H1 (cell line): ENCODE results near the gene MPZL3. TPM values are rescaled to one million over a fixed set of nuclear protein-coding genes. Genes with fewer than 3 reads are reported as not detected.

Experiments used
- CTCF ChIA-PET: fragments of 300-600 bp; sonication (Branson Sonifier 250); formaldehyde crosslinking; loops from one replicate; lab custom pipeline; 2021; ENCODE audit not compliant: partially characterized antibody; lab: Charles Lee
- POLR2A ChIA-PET: fragments of 300-600 bp; sonication (Branson Sonifier 250); formaldehyde crosslinking; loops from one replicate; lab custom pipeline; 2021; ENCODE audit warnings: inconsistent platforms; ENCODE audit not compliant: partially characterized antibody; lab: Charles Lee
- DNase-seq, 2 experiments: peaks; one replicate each; pipeline versions ENCODE4 v3.0.0 to v3.0.0-alpha.2; 2010 to 2022; ENCODE audit warnings: low spot score in 2 of 2, low read depth in 1 of 2, mixed read lengths in 1 of 2
- FAIRE-seq: peaks from 2 replicates; lab custom pipeline; 2011; peaks lifted over from hg19 to GRCh38; lab: Jason Lieb, UNC
- H2AFZ ChIP-seq: 2 replicates; pipeline ENCODE4 v1.8.1; 2012; ENCODE audit warnings: low read length, inconsistent platforms
- H2AK5ac ChIP-seq: 2 replicates; pipeline ENCODE4 v1.6.1; 2013; ENCODE audit warnings: low read depth, low read length
- H2BK120ac ChIP-seq: replicated peaks from 2 replicates; pipeline ENCODE3; 2013; ENCODE audit warnings: low read depth, low read length, inconsistent platforms
- H2BK12ac ChIP-seq: 2 replicates; pipeline ENCODE4 v1.6.1; 2013; ENCODE audit warnings: low read depth, low read length
- H2BK15ac ChIP-seq: 2 replicates; pipeline ENCODE4 v1.6.1; 2013; ENCODE audit warnings: low read length
- H2BK20ac ChIP-seq: 2 replicates; pipeline ENCODE4 v1.6.1; 2013; ENCODE audit warnings: low read length
- H2BK5ac ChIP-seq: 2 replicates; pipeline ENCODE4 v1.6.1; 2013; ENCODE audit warnings: low read depth, low read length
- H3K14ac ChIP-seq: 2 replicates; pipeline ENCODE4 v1.6.1; 2013; ENCODE audit warnings: inconsistent platforms; ENCODE audit not compliant: insufficient read length
- H3K18ac ChIP-seq: 2 replicates; pipeline ENCODE4 v1.6.1; 2013; ENCODE audit warnings: low read length; ENCODE audit errors: extremely low read depth
- H3K23ac ChIP-seq: 2 replicates; pipeline ENCODE4 v1.6.1; 2013; ENCODE audit warnings: inconsistent platforms; ENCODE audit not compliant: insufficient read length
- H3K23me2 ChIP-seq: 2 replicates; pipeline ENCODE4 v1.6.1; 2013; ENCODE audit warnings: low read depth, low read length
- H3K27ac ChIP-seq: 2 replicates; pipeline ENCODE4 v1.6.1; 2011; ENCODE audit warnings: low read depth, low read length, inconsistent platforms
- H3K27me3 ChIP-seq, 4 experiments: replicated peaks in 1 of 4; 1 replicate in 1 of 4; 2 replicates in 3 of 4; pipeline versions ENCODE4 v1.6.1 to v1.8.1; 2011 to 2013; ENCODE audit warnings: low read length in 3 of 4, mild to moderate bottlenecking in 3 of 4, inconsistent platforms in 2 of 4, mixed read lengths in 2 of 4, moderate library complexity in 1 of 4; ENCODE audit not compliant: control insufficient read depth in 3 of 4, insufficient read depth in 3 of 4; ENCODE audit errors: extremely low read depth in 1 of 4
- H3K36me3 ChIP-seq, 4 experiments: 2 replicates each; pipeline versions ENCODE4 v1.6.1 to v1.8.1; 2011 to 2013; ENCODE audit warnings: mild to moderate bottlenecking in 4 of 4, low read length in 3 of 4, moderate library complexity in 2 of 4, control low read depth in 1 of 4, inconsistent platforms in 1 of 4; ENCODE audit not compliant: insufficient read depth in 4 of 4, control insufficient read depth in 2 of 4
- H3K4ac ChIP-seq: replicated peaks from 2 replicates; pipeline ENCODE3; 2013; ENCODE audit warnings: low read length, low read depth, mixed read lengths, inconsistent platforms; ENCODE audit not compliant: insufficient read length
- H3K4me1 ChIP-seq, 4 experiments: replicated peaks in 1 of 4; 1 replicate in 1 of 4; 2 replicates in 3 of 4; pipeline versions ENCODE4 v1.6.1 to v1.8.1; 2011 to 2013; ENCODE audit warnings: low read length in 3 of 4, inconsistent platforms in 2 of 4, mixed read lengths in 1 of 4; ENCODE audit not compliant: insufficient read depth in 4 of 4, control insufficient read depth in 3 of 4
- H3K4me2 ChIP-seq, 2 experiments: 2 replicates each; pipeline versions ENCODE4 v1.6.1 to v1.8.1; 2011 to 2013; ENCODE audit warnings: low read depth in 2 of 2, low read length in 2 of 2, control low read depth in 1 of 2, inconsistent platforms in 1 of 2, mild to moderate bottlenecking in 1 of 2; ENCODE audit not compliant: insufficient read depth in 1 of 2
- H3K4me3 ChIP-seq, 4 experiments: fragments of 200-600, 300-600 bp in 1 of 4; sonication (generic), shearing (Covaris generic), sonication (Bioruptor Twin) in 1 of 4; 2 replicates each; pipeline versions ENCODE4 v1.5.1 to v1.8.1; 2011 to 2016; ENCODE audit warnings: low read length in 4 of 4, low read depth in 3 of 4, control low read depth in 2 of 4, inconsistent platforms in 2 of 4, mild to moderate bottlenecking in 2 of 4, mixed read lengths in 1 of 4, moderate library complexity in 1 of 4; ENCODE audit not compliant: insufficient read depth in 2 of 4; ENCODE audit errors: extremely low read depth in 1 of 4
- H3K56ac ChIP-seq: replicated peaks from 2 replicates; pipeline ENCODE3; 2013; ENCODE audit warnings: low read depth, mild to moderate bottlenecking, mixed read lengths, low read length, inconsistent platforms; ENCODE audit not compliant: insufficient read length
- H3K79me1 ChIP-seq: 2 replicates; pipeline ENCODE4 v1.6.1; 2013; ENCODE audit warnings: low read depth, low read length, control low read depth
- H3K79me2 ChIP-seq, 2 experiments: 2 replicates each; pipeline versions ENCODE4 v1.6.1 to v1.8.1; 2012 to 2013; ENCODE audit warnings: low read length in 2 of 2, mild to moderate bottlenecking in 2 of 2, inconsistent platforms in 1 of 2; ENCODE audit not compliant: insufficient read depth in 2 of 2, control insufficient read depth in 1 of 2
- H3K9ac ChIP-seq, 4 experiments: replicated peaks in 1 of 4; 1 replicate in 1 of 4; 2 replicates in 3 of 4; pipeline versions ENCODE4 v1.6.1 to v1.8.1; 2011 to 2013; ENCODE audit warnings: low read depth in 3 of 4, low read length in 3 of 4, control low read depth in 2 of 4, mild to moderate bottlenecking in 2 of 4, moderate library complexity in 2 of 4, inconsistent platforms in 1 of 4; ENCODE audit errors: extremely low read depth in 1 of 4
- H3K9me3 ChIP-seq, 2 experiments: 2 replicates each; pipeline versions ENCODE4 v1.6.1 to v1.8.1; 2012 to 2013; ENCODE audit warnings: mild to moderate bottlenecking in 2 of 2, moderate library complexity in 2 of 2, control low read depth in 1 of 2, inconsistent platforms in 1 of 2, low read depth in 1 of 2, low read length in 1 of 2, mixed read lengths in 1 of 2; ENCODE audit not compliant: insufficient read depth in 2 of 2
- H4K20me1 ChIP-seq, 2 experiments: replicated peaks in 1 of 2; 2 replicates each; pipeline versions ENCODE3 to v1.8.1; 2011 to 2013; ENCODE audit warnings: inconsistent platforms in 2 of 2, low read length in 2 of 2, mild to moderate bottlenecking in 1 of 2; ENCODE audit not compliant: insufficient read depth in 2 of 2, control insufficient read depth in 1 of 2
- H4K5ac ChIP-seq: 2 replicates; pipeline ENCODE4 v1.6.1; 2013; ENCODE audit warnings: low read length, low read depth, mixed read lengths, inconsistent platforms; ENCODE audit not compliant: insufficient read length
- H4K8ac ChIP-seq: 2 replicates; pipeline ENCODE4 v1.8.0; 2013; ENCODE audit warnings: mild to moderate bottlenecking, moderate library complexity, low read length, inconsistent platforms; ENCODE audit not compliant: insufficient read depth; ENCODE audit errors: extremely low read depth
- H4K91ac ChIP-seq: replicated peaks from 2 replicates; pipeline ENCODE3; 2013; ENCODE audit warnings: low read length, mixed read lengths, inconsistent platforms; ENCODE audit not compliant: insufficient read length
- ASH2L ChIP-seq: fragments of 200-600, 300-600 bp; sonication (generic); IDR thresholded peaks from one replicate; pipeline ENCODE4 v1.7.1; 2017; ENCODE audit warnings: low read length
- BCL11A ChIP-seq, 2 experiments: IDR thresholded peaks; one replicate each; pipeline ENCODE4 v1.6.1; 2011; ENCODE audit warnings: low read depth in 2 of 2, low read length in 2 of 2, mild to moderate bottlenecking in 2 of 2
- CTBP2 ChIP-seq: IDR thresholded peaks from 2 replicates; pipeline ENCODE4 v1.7.0; 2011; ENCODE audit warnings: borderline replicate concordance, mild to moderate bottlenecking, moderate library complexity, mixed read lengths, low read length; ENCODE audit not compliant: insufficient read depth, insufficient read length
- FOSL1 ChIP-seq: IDR thresholded peaks from 2 replicates; pipeline ENCODE4 v1.6.1; 2011; ENCODE audit warnings: mild to moderate bottlenecking, low read depth, low read length, moderate library complexity; ENCODE audit not compliant: insufficient read depth
- HDAC6 ChIP-seq: IDR thresholded peaks from one replicate; pipeline ENCODE4 v1.7.1; 2012; ENCODE audit warnings: low read depth, mild to moderate bottlenecking, inconsistent platforms, low read length, moderate library complexity
- KDM5A ChIP-seq: fragments of 200-600 bp; IDR thresholded peaks from 2 replicates; pipeline ENCODE4 v1.7.1; 2012; ENCODE audit warnings: mild to moderate bottlenecking, low read length, inconsistent platforms, mixed read lengths
- PHF8 ChIP-seq: fragments of 200-600 bp; sonication (generic); conservative IDR thresholded peaks from 2 replicates; pipeline ENCODE4 v1.7.1; 2012; ENCODE audit warnings: low read depth, mild to moderate bottlenecking, inconsistent platforms, low read length, moderate library complexity
- POLR2A ChIP-seq, 2 experiments: IDR thresholded peaks; 1 replicate in 1 of 2; 2 replicates in 1 of 2; pipeline ENCODE4 v1.6.1; 2011; ENCODE audit warnings: low read depth in 2 of 2, low read length in 2 of 2, mild to moderate bottlenecking in 2 of 2; ENCODE audit errors: control extremely low read depth in 1 of 2
- POLR2AphosphoS5 ChIP-seq: IDR thresholded peaks from 2 replicates; pipeline ENCODE4 v1.6.1; 2011; ENCODE audit warnings: low read depth, low read length
- RBBP5 ChIP-seq: IDR thresholded peaks from 2 replicates; pipeline ENCODE4 v1.7.1; 2012; ENCODE audit warnings: low read depth, mild to moderate bottlenecking, inconsistent platforms, low read length, moderate library complexity, borderline replicate concordance
- SP4 ChIP-seq: IDR thresholded peaks from 2 replicates; pipeline ENCODE4 v1.6.1; 2012; ENCODE audit warnings: low read length, inconsistent platforms
- SRF ChIP-seq: IDR thresholded peaks from 2 replicates; pipeline ENCODE4 v1.6.1; 2011; ENCODE audit warnings: mild to moderate bottlenecking, low read depth, low read length, moderate library complexity
- TAF7 ChIP-seq: optimal IDR thresholded peaks from 2 replicates; pipeline ENCODE3; 2011; ENCODE audit warnings: low read depth, mild to moderate bottlenecking, inconsistent platforms, low read length, moderate library complexity, borderline replicate concordance
- USF2 ChIP-seq: IDR thresholded peaks from 2 replicates; pipeline ENCODE4 v1.6.1; 2011; ENCODE audit warnings: low read length, improper control_type of control experiment
- WGBS, 2 experiments: shearing (Covaris generic) in 1 of 2; methylation state at CpG; one replicate each; pipeline versions ENCODE4 v1.1.6 to v1.1.7; 2013 to 2015; ENCODE audit warnings: low lambda C conversion rate in 2 of 2, mixed read lengths in 2 of 2, inconsistent platforms in 1 of 2, low coverage in 1 of 2, missing lambda C conversion rate in 1 of 2; ENCODE audit not compliant: insufficient replicate concordance in 2 of 2, insufficient coverage in 1 of 2, insufficient read length in 1 of 2; ENCODE audit errors: extremely low coverage in 1 of 2, missing lambda C conversion rate in 1 of 2; 5-methylcytosine and 5-hydroxymethylcytosine counted together
- polyA plus RNA-seq, 7 experiments: library from polyadenylated mRNA; depleted of rRNA in 3 of 7; stranded (reverse) in 5 of 7; unstranded in 2 of 7; fragments of >200 nt in 5 of 7; fragments of 200-250 nt in 2 of 7; gene quantifications; 1 replicate in 5 of 7; 2 replicates in 1 of 7; 4 replicates in 1 of 7; pipeline versions ENCODE4 v1.2.1 to v1.2.3, GENCODE V29; 2011 to 2013; ENCODE audit warnings: missing spikeins in 2 of 7, mixed read lengths in 2 of 7
- total RNA-seq: library from RNA; stranded (reverse); fragmentation: NEBNext Ultra II Directional; extraction: Animal tissue kit (Norgen Biotek cat#: 25700); gene quantifications from 2 replicates; pipeline ENCODE4 v1.2.1, GENCODE V29; 2021

Gene MPZL3
- total and polyA plus RNA-seq, 2 of the 8 experiments (the other 6 are each of a cell fraction or from before 2014, with no cell fraction given), result 1.1 to 3.9 TPM

DNA sequence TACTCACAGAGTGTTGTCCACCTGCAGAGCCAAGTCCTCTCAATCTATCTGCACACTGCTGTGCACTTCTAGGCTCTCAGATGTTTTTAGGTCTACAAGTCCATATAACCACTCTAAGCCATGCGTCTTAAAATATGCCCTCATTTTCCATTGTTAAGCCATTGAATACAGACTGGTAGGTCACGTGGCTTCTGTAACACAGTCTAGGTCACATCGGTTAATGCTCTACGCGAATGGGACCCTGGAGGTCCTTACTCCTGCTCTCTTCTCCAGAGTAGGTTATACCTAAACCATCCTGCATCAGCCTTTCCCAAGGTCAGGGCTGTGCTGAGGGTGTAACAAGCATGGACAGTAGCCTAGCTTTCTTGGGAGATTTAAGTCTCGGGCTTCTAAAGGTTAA lies 28.2 kb downstream of the MPZL3 start:
- Histone ChIP-seq H3K4me2 (no peak overlapping the region), H3K79me2 (no peaks in the 10 kb centered on the region), H4K91ac (no peak overlapping the region), H2BK15ac (no peak overlapping the region), H3K9me3 (no peaks in the 10 kb centered on the region), H4K8ac (no peak overlapping the region), H3K27me3 (no peaks in the 10 kb centered on the region), H3K4ac (no peak overlapping the region), H3K23me2 (no peaks in the 10 kb centered on the region), H2BK5ac (no peak overlapping the region), H3K14ac (no peak overlapping the region), H4K20me1 (no peaks in the 10 kb centered on the region), H2BK12ac (no peak overlapping the region), H2BK120ac (no peak overlapping the region), H3K18ac (no peak overlapping the region), H3K9ac (no peak overlapping the region), H2BK20ac (no peak overlapping the region), H2AFZ (no peak overlapping the region), H4K5ac (no peak overlapping the region), H3K23ac (no peak overlapping the region), H3K79me1 (no peaks in the 10 kb centered on the region), H3K4me3 (no peak overlapping the region), H3K36me3 (no peaks in the 10 kb centered on the region), H2AK5ac (no peak overlapping the region), H3K56ac (no peak overlapping the region), H3K4me1 (peaks cover 0 to 3% (median 0%) of the 10 kb centered on the region in 4 experiments; a peak in 1 of 7 replicates), H3K27ac (no peak overlapping the region)
- TF ChIP-seq SRF (no peak), POLR2A (IDR thresholded peaks at IDR 0.05; ENCODE audit: control extremely low read depth in 1 of 2, low read depth in 2 of 2, low read length in 2 of 2) (no peak), RBBP5 (no peak), ASH2L (no peak), CTBP2 (no peak), POLR2AphosphoS5 (no peak), FOSL1 (no peak), SP4 (no peak), TAF7 (no peak), BCL11A (IDR thresholded peaks at IDR 0.05; ENCODE audit: low read depth in 2 of 2, low read length in 2 of 2) (no peak), USF2 (no peak), KDM5A (no peak), HDAC6 (no peak), PHF8 (no peak)
- FAIRE-seq (no peak), DNase-seq (no peak)
- WGBS, 2 experiments, result 92% methylated on average over 6 of the region's 6 CpGs; no CpG with 5 or more reads in 1 of the 2 experiments
- ChIA-PET POLR2A (interaction anchor here (0.8 to 1.1 kb wide), 2 partner anchors 12 to 15 kb away, joined by 3 read pairs; no protein-coding TSS in a partner anchor), CTCF (interaction anchor here (0.9 to 2.5 kb wide), 4 partner anchors 10 to 72 kb away, joined by 3 to 8 read pairs (median 4); no protein-coding TSS in a partner anchor)
